NK-92 (cell line): Measurements from ENCODE around the gene CHST8.
"Not testable (repeated sequence)": the region's sequence is repeated elsewhere in the genome, so short reads cannot be mapped to it uniquely, and the experiment has no call there.

Experiments used
- DNase-seq: peaks from one replicate; lab custom pipeline; 2025; ENCODE audit not compliant: unreplicated experiment; lab: John Stamatoyannopoulos, UW

The CHST8 gene, protein sequence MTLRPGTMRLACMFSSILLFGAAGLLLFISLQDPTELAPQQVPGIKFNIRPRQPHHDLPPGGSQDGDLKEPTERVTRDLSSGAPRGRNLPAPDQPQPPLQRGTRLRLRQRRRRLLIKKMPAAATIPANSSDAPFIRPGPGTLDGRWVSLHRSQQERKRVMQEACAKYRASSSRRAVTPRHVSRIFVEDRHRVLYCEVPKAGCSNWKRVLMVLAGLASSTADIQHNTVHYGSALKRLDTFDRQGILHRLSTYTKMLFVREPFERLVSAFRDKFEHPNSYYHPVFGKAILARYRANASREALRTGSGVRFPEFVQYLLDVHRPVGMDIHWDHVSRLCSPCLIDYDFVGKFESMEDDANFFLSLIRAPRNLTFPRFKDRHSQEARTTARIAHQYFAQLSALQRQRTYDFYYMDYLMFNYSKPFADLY

DNA sequence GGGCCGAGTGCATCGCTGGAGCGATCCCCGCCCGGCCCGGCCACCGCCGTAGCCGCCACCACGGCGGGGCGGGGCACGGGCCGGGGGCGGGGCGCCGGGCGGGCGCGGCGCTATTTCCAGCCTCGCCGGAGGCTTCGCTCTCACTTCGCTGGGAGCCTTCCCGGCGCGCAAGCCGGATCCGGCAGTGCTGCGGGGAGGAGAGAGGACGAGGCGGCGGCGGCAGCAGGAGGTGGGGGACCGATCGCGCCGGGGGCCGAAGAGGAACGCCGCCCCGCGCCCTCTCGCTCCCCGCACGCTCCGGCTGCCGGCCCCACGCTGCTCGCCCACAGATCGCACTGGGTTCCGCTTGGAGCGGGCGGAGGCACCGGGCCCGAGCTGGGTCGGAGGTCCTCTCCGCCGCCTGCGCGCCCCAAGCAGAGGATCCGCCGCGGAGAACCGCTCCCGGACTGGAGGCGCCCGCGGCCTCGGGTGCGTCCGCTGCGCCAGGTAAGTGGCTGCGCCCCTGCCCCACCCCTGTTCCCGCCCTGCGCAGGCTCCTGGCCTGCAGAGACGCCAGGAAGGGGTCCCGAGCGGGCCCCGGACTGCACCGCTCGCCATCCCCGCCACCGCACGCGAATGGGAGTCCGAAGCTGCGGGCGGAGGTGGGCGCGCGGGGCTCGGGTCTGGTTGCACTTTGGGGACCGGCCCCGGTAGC, at the start of gene CHST8:
Gene CHST8 (plus strand): TSS at position 143 of the 694 bp plus-strand sequence. CDS start 67,309 bp downstream, outside the sequence.
- no peak for DNase-seq

DNA sequence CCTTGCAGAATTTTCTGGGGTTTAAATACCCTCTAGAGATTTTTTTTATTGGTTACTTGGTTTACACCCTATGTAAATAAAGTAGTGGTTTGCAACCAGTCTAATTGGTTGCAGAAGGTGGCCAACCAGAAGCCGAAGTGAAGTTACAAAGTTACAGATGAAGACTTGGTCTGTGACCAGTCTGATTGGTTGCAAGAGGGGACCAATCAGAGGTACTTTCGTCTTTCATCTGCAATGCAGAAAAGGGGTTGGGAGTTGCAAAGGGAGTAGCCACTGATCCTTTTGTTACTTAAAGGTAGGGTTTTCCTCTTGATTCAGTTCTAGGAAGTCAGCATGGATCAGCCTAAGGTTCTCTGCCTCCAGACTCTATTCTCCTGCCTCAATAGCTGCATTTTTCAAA, 48.8 kb upstream of the CHST8 start:
- DNase-seq = no peak

DNA sequence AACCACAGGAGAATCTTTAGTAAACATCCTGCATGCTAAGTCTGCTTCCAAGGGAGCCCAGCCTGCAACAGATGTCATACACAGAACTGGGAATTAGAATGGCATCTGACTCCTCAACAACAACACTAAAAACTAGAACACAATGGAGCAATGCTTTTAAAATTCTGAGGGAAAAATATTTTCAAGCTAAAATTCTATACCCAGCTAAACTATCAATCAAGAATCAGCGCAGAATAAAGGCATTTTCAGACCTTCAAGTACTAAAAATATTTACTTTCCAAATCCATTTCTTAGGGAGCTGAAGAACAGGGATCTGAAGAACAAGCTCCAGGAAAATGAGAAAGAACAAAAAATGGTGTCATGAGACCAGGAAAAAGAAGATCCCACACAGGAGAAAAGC, 46.9 kb upstream of the CHST8 start:
- DNase-seq = no peak

DNA sequence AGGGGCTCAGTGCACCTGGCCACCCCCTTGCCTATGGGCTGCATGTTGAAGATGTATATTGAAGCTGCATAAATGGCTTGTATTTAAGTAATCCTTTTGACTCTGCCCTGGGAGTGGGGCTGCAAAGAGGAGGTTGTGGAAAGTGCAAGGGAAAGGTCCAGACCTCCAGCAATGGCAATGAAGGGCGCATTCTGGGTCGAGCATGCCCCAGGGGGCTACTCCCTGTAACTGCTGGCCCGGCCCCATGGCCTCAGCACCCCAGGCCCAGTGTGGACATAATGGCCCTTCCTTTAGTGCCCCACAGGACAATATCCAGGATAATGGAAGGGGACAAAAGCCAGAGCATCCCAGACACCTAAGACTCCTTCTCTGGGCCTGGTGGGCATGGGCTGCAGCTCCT, 43.1 kb upstream of the CHST8 start:
- DNase-seq = no peak

DNA sequence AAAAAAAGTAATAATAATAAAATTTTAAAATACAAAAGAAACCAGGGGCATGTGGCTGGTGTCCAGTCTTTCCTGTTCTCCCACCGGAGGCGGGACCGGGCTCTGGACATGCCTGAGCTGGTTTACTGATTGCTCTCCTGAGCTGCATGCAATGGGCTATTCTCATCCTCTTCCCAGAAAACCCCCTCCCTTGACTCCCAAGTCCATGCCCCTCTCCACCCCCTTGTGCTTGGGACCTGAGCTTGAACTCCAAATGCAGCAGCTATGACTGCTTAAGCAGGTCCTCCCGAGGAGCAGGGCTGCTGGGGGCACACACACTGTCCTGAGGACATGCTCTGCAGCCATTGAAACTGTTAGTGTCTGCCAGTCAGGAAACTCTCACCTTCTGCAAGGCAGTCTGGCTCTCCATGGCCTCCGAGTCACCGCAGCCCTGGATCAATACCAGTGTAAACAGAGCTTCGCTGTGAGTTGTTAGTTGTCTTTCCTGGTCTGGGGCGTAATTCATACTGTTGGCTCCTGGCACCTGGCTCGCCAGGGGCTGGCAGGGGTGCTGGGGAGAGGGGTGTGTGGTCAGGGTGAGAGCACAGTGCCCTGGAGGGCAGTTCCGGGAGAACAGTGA, 41.6 kb upstream of the CHST8 start:
- no peak for DNase-seq

DNA sequence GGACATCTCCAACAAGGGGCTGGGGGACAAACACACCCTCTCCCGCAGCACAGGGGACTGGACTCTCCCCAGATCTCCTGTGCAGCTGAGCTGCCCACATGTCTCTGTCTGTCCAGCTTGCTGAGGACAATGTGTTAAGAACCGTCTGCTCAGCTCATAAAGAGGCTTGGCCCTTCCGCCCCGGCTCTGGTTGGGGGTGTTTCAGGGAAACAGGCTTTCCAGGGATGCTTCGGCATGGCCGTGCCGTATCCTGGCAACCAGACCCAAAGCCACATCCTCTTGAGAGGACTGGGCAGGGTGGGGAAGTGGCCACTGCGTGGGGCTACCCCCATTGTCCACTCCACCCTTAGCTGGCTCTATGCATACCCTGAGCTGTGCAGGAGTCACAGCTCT, 41.1 kb upstream of the CHST8 start:
- no peak for DNase-seq

DNA sequence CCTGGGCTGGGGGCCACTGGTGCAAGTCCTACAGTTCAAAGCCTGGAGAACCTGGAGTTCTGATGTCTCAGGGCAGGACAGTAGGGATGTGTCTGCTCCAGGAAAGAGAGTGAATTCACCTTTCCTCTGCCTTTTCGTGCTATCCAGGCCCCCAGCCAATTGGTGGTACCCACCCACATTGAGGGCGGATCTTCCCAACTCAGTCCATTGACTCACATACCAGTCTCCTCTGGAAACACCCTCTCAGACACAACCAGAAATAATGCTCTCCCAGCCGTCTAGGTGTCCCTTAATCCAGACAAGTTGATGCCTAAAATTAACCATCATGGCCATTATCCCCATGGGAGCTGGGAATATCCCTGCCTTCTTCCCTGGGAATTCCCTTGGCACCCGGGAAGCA, 38.8 kb upstream of the CHST8 start:
- no peak for DNase-seq

DNA sequence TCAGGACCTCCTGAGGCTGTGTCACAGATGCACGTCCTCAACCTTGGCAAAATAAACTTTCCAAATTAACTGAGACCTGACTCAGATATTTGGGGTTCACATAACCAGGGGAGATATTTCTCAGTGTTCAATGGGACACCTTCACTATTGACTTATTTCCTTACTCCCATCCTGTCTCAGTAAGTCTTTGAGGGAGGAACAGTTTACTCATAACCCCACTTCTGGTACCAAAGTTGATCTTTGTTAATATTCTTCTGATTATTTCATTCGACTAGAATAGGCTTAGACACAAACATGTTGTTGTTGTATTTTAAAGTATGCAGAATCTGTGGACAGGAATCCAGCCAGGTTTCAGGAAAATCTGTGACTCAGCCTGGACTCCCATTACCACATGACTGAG, 34.6 kb upstream of the CHST8 start:
- DNase-seq = no peak

DNA sequence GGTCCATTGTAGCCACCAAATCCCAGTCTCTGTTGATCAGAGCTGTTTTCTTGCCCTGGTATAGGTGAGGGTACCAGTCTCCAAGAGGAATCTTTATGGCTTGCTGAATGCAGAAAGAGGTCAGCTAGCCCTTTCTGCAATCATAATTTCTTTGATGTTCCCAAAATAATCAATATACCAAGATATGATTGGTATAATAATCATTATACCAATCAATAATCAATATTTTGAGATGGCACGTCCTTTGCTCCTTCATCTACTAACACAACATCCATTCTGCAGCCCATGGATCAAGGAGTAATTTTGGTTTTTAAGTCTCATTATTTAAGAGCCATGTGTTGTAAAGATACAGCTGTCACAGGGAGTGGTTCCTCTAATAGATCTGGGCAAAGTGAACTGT, 31.5 kb upstream of the CHST8 start:
- no peak for DNase-seq

DNA sequence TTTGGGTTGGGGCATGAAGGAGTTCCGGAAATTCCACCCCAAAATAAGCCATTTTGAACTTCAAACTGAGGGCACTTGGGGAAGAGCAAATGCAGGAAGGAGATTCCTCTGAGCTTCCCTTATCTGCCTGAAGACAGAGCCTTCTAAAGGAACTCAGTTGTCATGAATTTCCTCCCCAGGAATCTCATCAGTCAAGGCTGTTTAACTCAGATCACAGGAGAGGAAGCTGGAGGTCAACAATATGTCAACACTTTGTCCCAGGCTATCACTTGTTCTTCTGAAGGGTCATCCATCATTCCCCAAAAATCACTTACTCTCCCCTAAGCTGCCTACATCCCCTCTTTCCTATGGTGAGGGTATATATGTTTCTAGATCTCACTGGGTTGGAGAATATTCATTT, 26.0 kb upstream of the CHST8 start:
- no peak for DNase-seq

DNA sequence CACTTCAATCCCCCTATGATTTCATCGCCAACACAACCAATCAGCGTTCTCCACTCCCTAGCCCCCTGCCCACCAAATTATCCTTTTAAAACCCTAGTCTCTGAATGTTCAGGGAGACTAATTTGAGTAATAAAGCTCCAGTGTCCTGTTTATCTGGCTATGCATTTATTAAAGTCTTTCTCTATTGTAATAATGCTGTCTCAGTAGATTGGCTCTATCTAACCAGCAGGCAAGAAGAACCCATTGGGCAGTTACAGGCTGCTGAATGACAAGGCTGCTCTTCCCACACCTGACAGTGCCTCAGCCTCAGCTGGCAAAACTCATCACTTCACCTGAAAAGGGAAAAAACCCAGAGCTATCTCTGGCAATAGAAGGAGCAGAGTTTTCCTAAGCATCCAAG, 20.2 kb upstream of the CHST8 start:
- no peak for DNase-seq

DNA sequence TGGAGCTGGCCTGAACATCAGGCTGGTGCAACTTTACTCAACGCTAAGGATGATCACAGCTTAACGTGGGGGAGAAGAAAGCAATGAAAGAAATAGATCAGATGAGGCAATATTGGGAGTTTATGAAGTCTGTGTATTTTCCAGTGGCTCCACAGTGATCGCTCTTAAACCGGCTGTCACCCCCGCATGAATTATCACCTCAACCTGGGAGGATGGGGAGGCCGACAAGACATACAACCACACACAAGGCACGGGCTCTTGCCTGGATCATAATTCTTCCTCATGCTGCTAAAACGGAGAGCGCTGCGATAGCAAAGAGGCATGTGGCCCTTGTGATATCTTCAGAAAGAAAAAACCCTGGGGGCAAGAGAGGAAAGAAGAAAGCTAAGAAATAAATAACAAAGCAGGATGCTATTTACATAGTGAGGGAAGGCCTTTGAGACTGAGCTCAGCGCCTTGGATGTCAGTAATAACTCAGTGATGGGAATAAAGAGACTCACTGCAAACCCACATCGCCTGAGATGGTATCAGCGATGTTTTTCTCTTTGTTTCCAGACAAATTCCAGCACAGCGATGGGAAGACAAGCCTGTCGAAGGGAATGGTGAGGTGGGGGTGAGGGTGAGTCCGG, 19.1 kb upstream of the CHST8 start:
- no peak for DNase-seq

DNA sequence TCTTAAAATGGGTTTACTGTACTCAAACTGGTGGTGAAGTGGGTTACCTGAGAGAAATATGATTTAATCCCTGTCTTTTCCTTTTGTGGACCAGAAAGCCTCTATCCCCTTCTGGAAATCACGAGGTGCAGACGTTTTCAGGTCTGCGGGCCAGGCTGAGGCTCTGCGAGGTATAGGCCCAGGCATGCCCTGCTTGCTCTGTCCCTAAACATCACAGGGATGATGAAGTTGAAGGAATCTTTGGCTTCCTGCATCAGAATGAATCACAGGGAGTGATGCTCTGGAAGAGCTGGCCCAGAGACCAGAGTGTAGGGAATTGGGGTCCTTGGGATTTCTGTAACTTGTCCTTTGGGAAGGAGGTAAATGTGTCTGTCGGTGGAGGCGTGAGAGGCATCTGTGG, 18.4 kb upstream of the CHST8 start:
- no peak for DNase-seq

DNA sequence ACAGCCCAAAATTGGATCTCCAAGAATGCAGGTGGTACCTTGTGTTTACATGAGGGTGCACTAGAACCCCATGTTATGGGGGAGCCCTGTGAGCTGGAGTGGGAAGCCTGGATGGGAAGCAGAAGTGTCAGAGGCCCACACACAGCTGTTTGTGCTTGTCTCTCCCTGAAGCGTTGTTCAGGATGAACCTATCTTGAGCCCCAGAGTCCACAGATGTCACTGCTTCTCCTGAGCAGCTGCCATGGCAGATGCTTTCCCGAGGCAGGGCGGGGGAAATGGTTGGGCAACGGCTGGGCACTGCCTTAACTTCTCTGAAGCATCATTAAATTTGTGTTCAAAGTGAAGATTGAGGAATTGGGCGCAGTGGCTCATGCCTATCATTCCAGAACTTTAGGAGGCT, 17.1 kb upstream of the CHST8 start:
- DNase-seq = no peak

DNA sequence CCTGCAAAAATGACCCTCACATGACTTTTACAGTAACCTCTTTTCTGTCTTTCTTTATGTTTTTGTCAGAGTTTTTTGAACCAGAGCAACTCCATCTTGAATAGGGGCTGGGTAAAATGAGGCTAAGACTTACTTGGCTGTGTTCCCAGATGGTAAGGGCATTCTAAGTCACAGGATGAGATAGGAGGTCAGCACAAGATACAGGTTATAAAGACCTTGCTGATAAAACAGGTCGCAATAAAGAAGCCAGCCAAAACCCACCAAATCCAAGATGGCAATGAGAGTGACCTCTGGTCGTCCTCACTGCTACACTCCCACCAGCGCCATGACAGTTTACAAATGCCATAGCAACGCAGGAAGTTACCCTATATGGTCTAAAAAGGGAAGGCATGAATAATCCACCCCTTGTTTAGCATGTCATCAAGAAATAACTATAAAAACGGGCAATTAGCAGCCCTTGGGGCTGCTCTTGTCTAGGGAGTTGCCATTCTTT, 15.9 kb upstream of the CHST8 start:
- DNase-seq = not testable (repeated sequence)

DNA sequence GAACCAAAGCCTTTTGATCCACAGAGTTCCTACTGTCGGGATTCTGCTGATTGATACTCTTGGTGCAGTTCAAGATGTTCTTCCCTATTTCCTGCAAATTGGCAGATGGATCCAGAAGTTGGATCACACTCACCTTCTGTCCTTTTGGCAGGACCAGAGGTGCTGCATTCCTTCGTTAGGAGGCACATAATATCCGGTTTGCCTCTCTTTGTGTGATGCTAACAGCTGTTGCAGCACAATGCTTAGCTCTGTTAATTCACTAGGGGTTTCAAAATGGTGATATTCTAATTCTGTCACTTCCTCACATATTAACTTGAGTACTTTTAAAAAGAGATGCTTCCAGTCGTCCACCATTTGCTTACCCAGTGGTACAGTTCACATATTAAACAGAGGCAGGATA, 15.2 kb upstream of the CHST8 start:
- DNase-seq = no peak

DNA sequence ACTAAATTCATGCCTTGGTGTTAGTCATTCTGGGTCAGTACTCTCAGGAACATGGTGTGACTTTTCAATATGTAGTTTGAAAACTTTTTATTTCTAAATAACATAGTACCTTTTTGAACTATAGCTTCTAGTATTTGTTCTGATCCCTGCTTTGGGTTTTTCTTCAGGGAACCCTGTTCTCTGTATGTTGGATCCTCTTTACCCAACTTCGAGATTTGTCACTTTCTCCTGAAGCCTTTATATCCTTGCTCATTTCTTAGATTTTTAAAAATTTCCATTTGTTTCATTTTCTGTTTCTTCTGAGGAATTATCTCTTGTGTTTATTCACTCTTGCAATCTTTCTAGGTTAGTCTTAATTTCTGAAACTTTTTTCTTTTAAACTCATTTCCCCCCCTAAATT, 12.4 kb upstream of the CHST8 start:
- DNase-seq = no peak

DNA sequence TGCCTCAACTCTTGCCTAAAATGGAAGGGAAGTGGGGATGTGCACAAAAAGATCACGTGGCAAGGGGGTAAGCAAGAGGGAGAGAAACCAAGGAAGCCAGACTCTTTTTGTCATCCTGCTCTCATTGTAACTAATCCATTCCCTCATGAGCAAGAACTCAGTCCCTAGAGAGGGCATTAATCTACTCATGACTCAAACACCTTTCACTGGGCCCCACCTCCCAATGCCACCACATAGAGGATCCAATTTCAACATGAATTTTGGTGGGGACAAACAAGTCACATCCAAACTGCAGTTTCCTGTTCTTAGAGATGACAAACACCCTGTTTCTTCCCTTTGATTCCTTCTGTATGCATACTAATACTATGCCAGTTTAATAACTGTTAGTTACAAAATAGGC, 11.2 kb upstream of the CHST8 start:
- DNase-seq = no peak

DNA sequence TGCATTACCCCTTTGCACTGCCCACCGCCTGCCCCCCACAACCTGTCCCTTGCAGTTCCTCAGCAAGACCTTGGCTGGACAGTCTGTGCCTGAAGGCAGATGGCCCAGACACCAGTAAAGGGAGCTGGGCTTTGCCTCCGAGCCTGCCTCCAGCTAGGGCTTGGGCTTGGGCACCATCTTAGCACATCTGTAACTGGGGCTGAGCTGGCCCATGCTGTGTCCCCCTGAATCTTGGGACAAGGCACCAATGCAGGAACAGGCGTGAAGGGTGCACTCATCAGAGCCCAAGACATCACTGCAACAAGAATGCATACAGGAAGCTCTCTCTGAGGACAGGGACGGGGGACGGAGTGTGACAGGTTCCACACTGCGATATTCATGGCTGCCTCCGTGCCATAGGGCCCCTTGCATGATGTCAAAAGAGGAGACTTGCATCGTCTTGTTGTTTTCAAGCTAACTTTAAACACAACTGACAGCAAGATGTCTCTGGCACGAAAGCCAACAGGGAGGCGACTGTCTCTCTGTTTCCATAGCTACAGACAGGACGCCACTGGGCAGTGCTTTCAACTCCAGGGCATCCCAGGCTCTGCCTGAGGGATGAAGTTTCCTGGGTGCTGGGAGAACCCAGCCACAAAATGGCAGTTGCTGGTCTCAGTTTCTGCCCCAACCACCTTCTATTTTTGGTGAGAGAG, 8.7 kb upstream of the CHST8 start:
- no peak for DNase-seq

DNA sequence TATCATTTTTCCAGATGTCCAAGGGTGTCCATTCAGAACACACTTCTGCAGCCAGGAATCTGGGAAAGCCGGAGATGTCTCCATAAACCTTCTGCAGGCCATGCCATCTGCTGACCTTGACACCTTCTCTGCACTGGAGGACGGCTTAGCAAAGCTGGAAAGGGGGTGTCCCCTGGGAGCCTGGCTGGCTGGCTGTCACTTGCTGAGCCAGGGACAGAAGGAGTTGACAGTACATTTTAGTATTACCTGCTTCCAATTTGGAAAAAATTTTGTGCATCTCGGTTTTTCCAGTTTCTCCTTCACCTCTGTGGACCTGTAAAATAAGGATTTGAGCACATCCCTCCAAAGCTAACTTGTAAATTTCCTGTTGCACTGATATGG, 8.1 kb upstream of the CHST8 start:
- DNase-seq = no peak

DNA sequence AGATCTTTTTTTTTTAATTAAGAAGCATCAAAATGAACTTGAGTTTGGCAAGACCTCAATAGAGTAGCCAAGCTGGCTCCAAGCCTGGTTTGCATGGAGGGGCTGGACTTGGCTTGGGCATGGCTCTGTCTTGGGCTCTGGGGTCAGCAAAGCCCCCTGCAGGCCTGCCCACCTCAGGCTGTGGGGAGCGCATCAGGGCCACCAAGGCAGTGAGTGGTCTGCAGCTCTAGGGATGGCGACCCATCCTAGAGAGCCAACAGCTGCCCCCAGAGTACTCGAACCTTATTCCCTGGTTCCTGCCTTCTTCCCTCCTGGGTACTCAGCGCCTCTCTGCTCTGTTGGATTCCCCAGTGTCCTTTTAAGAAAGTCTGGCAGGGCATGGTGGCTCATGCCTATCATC, 5.4 kb upstream of the CHST8 start:
- no peak for DNase-seq
